Measurements from ENCODE around the gene CAMK2D.

CAMK2D gene

DNA sequence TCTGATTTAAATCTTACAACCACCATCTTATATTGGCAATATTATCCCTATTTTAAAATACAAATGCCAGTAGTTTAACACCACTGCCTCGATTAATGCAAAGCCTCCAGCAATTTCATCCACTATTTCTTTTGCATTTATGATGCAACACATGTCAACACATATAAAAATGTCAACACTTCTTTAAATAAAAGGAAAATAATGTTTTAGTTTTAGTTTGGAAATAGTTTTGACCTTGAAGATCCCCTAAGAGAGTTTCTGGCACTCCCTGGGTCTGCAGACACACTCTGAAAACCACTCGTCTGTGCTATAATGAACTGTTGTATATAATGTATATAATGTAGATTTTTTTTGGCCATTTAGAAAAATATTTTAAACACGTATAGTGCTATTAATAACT lies 99.0 kb downstream of the CAMK2D start:
- no peak for TF ChIP-seq CTCF (conservative IDR thresholded peaks at IDR 0.05; ENCODE audit: low read depth, low read length)
- no peak overlapping the region for H3K4me3 ChIP-seq (ENCODE audit: low read depth, low read length)
- no peak for DNase-seq (ENCODE audit: low read depth)

- H3K4me3 ChIP-seq (ENCODE audit: low read depth, low read length): no peak overlapping the region
- no peak for TF ChIP-seq CTCF (conservative IDR thresholded peaks at IDR 0.05; ENCODE audit: low read depth, low read length)
- DNase-seq (ENCODE audit: low read depth): no peak
Measured at GRCh38 chr4:113659127-113659526, 102.4 kb downstream of the CAMK2D start.

- DNase-seq (ENCODE audit: low read depth): peak; percentile 55
- H3K4me3 ChIP-seq (ENCODE audit: low read depth, low read length): no peak overlapping the region
- TF ChIP-seq CTCF (conservative IDR thresholded peaks at IDR 0.05; ENCODE audit: low read depth, low read length): no peak
Measured at GRCh38 chr4:113657586-113658233, 103.8 kb downstream of the CAMK2D start.

DNA sequence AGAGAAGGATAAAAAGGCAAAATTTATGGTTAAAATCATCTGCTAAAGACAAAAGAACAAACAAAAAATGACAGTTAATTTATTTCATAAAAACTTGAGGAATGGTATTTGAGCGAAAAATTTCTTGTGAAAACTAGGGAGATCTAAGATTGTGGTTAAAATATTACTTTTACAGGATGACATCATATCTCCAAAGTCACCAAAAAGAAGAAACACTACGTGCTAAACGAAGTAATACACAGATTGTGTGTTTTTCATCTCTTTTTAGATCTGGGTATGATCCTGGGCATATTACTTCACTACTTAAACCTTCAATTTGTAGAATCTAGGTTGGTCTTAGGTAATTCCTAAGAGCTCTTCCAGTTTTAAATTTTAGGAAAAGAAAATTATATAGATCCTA lies 107.7 kb downstream of the CAMK2D start:
- no peak for DNase-seq (ENCODE audit: low read depth)
- H3K4me3 ChIP-seq (ENCODE audit: low read depth, low read length): no peak overlapping the region
- no peak for TF ChIP-seq CTCF (conservative IDR thresholded peaks at IDR 0.05; ENCODE audit: low read depth, low read length)

- no peak for TF ChIP-seq CTCF (conservative IDR thresholded peaks at IDR 0.05; ENCODE audit: low read depth, low read length)
Measured at GRCh38 chr4:113646442-113646822, 115.1 kb downstream of the CAMK2D start.

DNA sequence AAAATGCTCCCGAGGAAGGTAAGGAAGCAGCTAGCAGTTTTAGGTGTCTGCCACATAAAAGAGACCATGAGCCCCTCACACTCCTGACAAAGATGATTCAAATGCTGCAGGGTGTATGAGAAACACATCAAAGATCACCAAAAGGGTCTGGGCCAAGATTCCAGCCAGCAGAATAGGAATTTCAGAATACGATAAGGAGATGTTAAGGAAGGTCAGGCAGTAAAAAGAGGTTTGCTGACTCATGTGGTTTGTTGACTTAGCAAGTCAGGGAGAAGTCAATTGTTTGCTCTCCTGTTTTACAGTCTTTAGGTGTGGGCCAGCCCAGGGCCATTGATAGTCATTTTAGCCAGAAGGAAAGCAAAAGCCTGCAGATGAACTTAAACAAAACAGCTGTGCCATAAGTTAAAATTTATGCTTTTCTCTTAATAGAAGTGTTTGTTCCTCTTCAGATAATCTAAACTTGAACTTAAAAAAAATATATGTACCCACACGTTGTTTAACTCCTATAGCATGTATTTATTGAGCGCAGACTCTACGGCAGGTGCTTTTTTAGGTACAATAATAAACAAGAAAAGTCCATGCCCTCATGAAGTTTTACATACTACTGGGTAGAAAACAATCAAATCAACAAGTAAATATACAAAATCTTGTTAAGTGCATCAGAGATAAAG lies 115.6 kb downstream of the CAMK2D start:
- TF ChIP-seq CTCF (conservative IDR thresholded peaks at IDR 0.05; ENCODE audit: low read depth, low read length): no peak
- peak; percentile 50 for DNase-seq (ENCODE audit: low read depth)
- no peak overlapping the region for H3K4me3 ChIP-seq (ENCODE audit: low read depth, low read length)

More at GRCh38 chr4:113646442-113646822, 115.1 kb downstream of the CAMK2D start:
- no peak overlapping the region for H3K4me3 ChIP-seq (ENCODE audit: low read depth, low read length)
- DNase-seq (ENCODE audit: low read depth): no peak

DNA sequence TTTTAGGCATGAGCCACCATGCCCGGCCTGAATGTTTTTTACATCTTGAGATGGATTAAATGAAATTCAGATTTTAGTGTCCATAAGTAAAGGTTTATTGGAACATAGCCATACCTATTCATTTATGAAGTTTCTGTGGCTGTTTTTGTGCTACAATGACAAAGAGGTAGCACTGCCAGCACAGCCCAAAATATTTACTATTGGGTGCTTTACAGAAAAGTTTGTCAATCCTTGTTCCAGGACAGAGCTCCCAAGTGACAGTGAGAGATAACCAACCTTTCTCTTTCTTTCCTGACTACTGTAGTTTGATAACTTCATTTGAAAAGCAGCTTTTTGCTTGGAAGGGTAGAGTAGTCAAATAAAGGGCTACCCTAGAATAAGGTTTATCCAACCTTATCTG lies 116.2 kb downstream of the CAMK2D start:
- DNase-seq (ENCODE audit: low read depth): no peak
- no peak for TF ChIP-seq CTCF (conservative IDR thresholded peaks at IDR 0.05; ENCODE audit: low read depth, low read length)
- no peak overlapping the region for H3K4me3 ChIP-seq (ENCODE audit: low read depth, low read length)
